HepG2 (cell line): ENCODE data around the gene RPS6KL1. TPM values are rescaled to one million over a fixed set of nuclear protein-coding genes. Genes with fewer than 3 reads are reported as not detected.

ENCODE experiments used
- ATAC-seq: fragments of 200-7000 bp; cut with Tn5 transposase; 3 replicates; pipeline ENCODE4 v1.9.1; 2020; ENCODE audit warnings: mild to moderate bottlenecking, moderate library complexity
- BruUV-seq: library from RNA; stranded (reverse); fragments of 400-500 nt; replicated peaks from 2 replicates; lab custom pipeline; 2021; lab: Mats Ljungman, UMichigan
- CTCF ChIA-PET: fragments of 300-600 bp; formaldehyde crosslinking; extraction: SDS; loops from one replicate; lab custom pipeline; 2021; ENCODE audit warnings: low total read pairs, inconsistent platforms, low intra/inter-chr PET ratio; lab: Yijun Ruan, JAX
- POLR2A ChIA-PET: fragments of 350-600 bp; sonication (Branson Sonifier 250); formaldehyde crosslinking; loops from one replicate; lab custom pipeline; 2020; ENCODE audit warnings: antibody characterized with exemption, inconsistent platforms; lab: Yijun Ruan, JAX
- DNase-seq: peaks from one replicate; pipeline ENCODE4 v3.0.0-alpha.2; 2015; ENCODE audit warnings: low spot score
- FAIRE-seq: peaks from 3 replicates; lab custom pipeline; 2011; peaks lifted over from hg19 to GRCh38; lab: Jason Lieb, UNC
- H2AFZ ChIP-seq: one replicate; pipeline ENCODE4 v1.6.1; 2011; ENCODE audit warnings: low read length, inconsistent platforms
- H3K27ac ChIP-seq: fragments of 300-600 bp; 3 replicates; pipeline ENCODE4 v1.8.0; 2011; ENCODE audit warnings: mixed run types, mild to moderate bottlenecking, mixed read lengths, low read length, inconsistent platforms; ENCODE audit not compliant: insufficient read depth; ENCODE audit errors: extremely low read length
- H3K27me3 ChIP-seq, 2 experiments: fragments of 200-600 bp in 1 of 2; 2 replicates in 1 of 2; 3 replicates in 1 of 2; pipeline versions ENCODE4 v1.6.0 to v1.8.0; 2011; ENCODE audit warnings: low read length in 2 of 2, mild to moderate bottlenecking in 2 of 2, moderate library complexity in 2 of 2, inconsistent platforms in 1 of 2; ENCODE audit not compliant: insufficient read depth in 2 of 2, control insufficient read depth in 1 of 2
- H3K36me3 ChIP-seq, 2 experiments: fragments of 200-600 bp in 1 of 2; replicated peaks in 1 of 2; 2 replicates in 1 of 2; 3 replicates in 1 of 2; pipeline versions ENCODE4 v1.5.1 to v1.8.0; 2011; ENCODE audit warnings: low read length in 2 of 2, inconsistent platforms in 1 of 2; ENCODE audit not compliant: insufficient read depth in 2 of 2, control insufficient read depth in 1 of 2
- H3K4me1 ChIP-seq: 2 replicates; pipeline ENCODE4 v1.5.1; 2012; ENCODE audit warnings: low read length, inconsistent platforms; ENCODE audit not compliant: insufficient read depth
- H3K4me2 ChIP-seq: 2 replicates; pipeline ENCODE4 v1.6.0; 2011; ENCODE audit warnings: low read depth, low read length, inconsistent platforms
- H3K4me3 ChIP-seq, 3 experiments: fragments of 200-600 bp in 1 of 3; sonication (generic), shearing (Covaris generic) in 1 of 3; replicated peaks in 1 of 3; 2 replicates each; pipeline ENCODE4 v1.5.1; 2011 to 2016; ENCODE audit warnings: low read length in 3 of 3, inconsistent platforms in 2 of 3, low read depth in 2 of 3, mild to moderate bottlenecking in 2 of 3, control low read depth in 1 of 3, mixed read lengths in 1 of 3; ENCODE audit not compliant: insufficient read depth in 1 of 3
- H3K79me2 ChIP-seq: one replicate; pipeline ENCODE4 v1.6.1; 2011; ENCODE audit warnings: low read length, inconsistent platforms; ENCODE audit not compliant: insufficient read depth
- H3K9ac ChIP-seq: 2 replicates; pipeline ENCODE4 v1.6.0; 2011; ENCODE audit warnings: mild to moderate bottlenecking, low read depth, low read length, inconsistent platforms; ENCODE audit not compliant: insufficient read depth
- H3K9me3 ChIP-seq: 2 replicates; pipeline ENCODE4 v1.5.1; 2012; ENCODE audit warnings: mild to moderate bottlenecking, low read length
- H4K20me1 ChIP-seq: 2 replicates; pipeline ENCODE4 v1.6.0; 2011; ENCODE audit warnings: inconsistent platforms, mild to moderate bottlenecking, low read length, moderate library complexity; ENCODE audit not compliant: insufficient read depth
- FOXJ3 ChIP-seq: sonication (generic); formaldehyde crosslinking; IDR thresholded peaks from 2 replicates; pipeline ENCODE4 v1.4.0; 2020; ENCODE audit warnings: missing genetic modification reagents, mild to moderate bottlenecking, borderline replicate concordance
- KDM6A ChIP-seq: IDR thresholded peaks from 2 replicates; pipeline ENCODE4 v1.6.1; 2016; ENCODE audit warnings: low read depth
- PAX8 ChIP-seq: sonication (generic); formaldehyde crosslinking; IDR thresholded peaks from 2 replicates; pipeline ENCODE4 v1.8.0; 2022; ENCODE audit warnings: mild to moderate bottlenecking, missing genetic modification reagents, borderline replicate concordance
- ZNF33B ChIP-seq: sonication (generic); formaldehyde crosslinking; IDR thresholded peaks from 2 replicates; pipeline ENCODE4 v1.5.1; 2020; ENCODE audit warnings: mild to moderate bottlenecking, missing genetic modification reagents
- ZNF570 ChIP-seq: sonication (generic); formaldehyde crosslinking; IDR thresholded peaks from 2 replicates; pipeline ENCODE4 v1.4.0; 2020; ENCODE audit warnings: mild to moderate bottlenecking, missing genetic modification reagents, borderline replicate concordance
- WGBS: methylation state at CpG from one replicate; pipeline ENCODE4 v1.1.6; 2017; ENCODE audit warnings: low lambda C conversion rate; 5-methylcytosine and 5-hydroxymethylcytosine counted together
- in situ Hi-C: cut with HindIII; loops from 2 replicates; pipeline ENCODE4 v1.10.0; 2017; ENCODE audit warnings: low pct_unique_long_range_greater_than_20kb; ENCODE audit not compliant: extremely low pct_ligation_motif_present
- intact Hi-C: fragments of 100-400 bp; cut with micrococcal nuclease; formaldehyde crosslinking; loops from one replicate; pipeline ENCODE4 v1.10.0; 2022; ENCODE audit not compliant: unreplicated experiment
- polyA plus RNA-seq, 8 experiments: library from polyadenylated mRNA; depleted of rRNA in 3 of 8; stranded (reverse) in 7 of 8; unstranded in 1 of 8; fragments of >200 nt; fragmentation: Illumina TruSeq in 4 of 8; extraction: Trizol in 4 of 8; gene quantifications; 2 replicates each; pipeline versions ENCODE4 v1.2.1 to v1.2.3, GENCODE V29; 2011 to 2016; ENCODE audit warnings: low read depth in 4 of 8, missing spikeins in 1 of 8, mixed read lengths in 1 of 8; ENCODE audit not compliant: insufficient read depth in 1 of 8
- total RNA-seq, 5 experiments: library from RNA; depleted of rRNA; stranded (reverse); fragments of >200 nt; fragmentation: Illumina TruSeq; extraction: Trizol; gene quantifications; 2 replicates each; pipeline ENCODE4 v1.2.3, GENCODE V29; 2016; ENCODE audit warnings: low read depth in 1 of 5
- TF ChIP-seq, protein P1 (sequence below): sonication (generic); formaldehyde crosslinking; IDR thresholded peaks from 2 replicates; pipeline ENCODE4 v1.4.0; 2020; ENCODE audit warnings: mild to moderate bottlenecking, missing genetic modification reagents
- TF ChIP-seq, protein P2 (sequence below): sonication (generic); formaldehyde crosslinking; IDR thresholded peaks from 2 replicates; pipeline ENCODE4 v1.4.0; 2020; ENCODE audit warnings: missing genetic modification reagents

RPS6KL1 gene
- total and polyA plus RNA-seq, 2 of the 13 experiments (the other 11 are each of a cell fraction or from before 2014, with no cell fraction given), result 6.5 to 11.5 TPM

DNA sequence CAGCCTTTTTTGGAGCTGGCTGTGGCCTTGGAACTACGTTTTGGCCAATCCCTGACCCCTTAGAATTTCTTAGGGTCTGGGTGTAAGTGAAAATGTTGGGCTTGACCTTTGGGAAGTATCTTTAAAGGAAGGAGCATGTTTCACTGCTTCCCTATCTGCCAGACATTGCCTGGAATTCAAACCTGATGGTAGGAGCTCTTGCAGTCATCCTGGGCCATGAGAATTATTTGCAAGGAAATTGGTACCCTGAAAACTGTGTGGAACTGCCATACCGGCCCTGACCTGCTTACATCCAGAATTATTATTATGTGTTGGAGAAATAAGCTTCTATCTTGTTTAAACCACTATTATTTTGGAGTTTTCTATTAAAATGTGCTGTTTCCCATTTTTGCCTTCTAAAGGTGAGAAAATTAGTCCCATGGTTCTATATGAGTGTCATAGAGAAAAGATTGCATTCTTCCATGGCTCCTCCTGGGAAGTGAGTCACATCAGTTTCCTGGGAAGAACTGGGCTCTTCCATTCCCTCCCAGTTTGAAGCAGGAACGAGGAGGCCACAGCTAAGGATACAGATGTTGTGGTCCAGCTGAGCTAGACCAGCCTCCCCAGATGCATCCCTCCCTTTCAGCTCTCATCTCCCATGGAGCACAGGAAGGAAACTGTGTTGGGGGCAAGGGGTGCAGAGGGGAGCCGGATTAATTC is 41.9 kb upstream of the RPS6KL1 start:
- POLR2A ChIA-PET, result interaction anchor here (2.3 to 2.9 kb wide), 2 partner anchors 11 to 14 kb away, joined by 11 to 12 read pairs; partner anchors contain the start of gene PGF
- 2% methylated on average over 4 of the region's 4 CpGs for WGBS
- H3K79me2 ChIP-seq, result no peaks in the 10 kb centered on the region
- H3K4me1 ChIP-seq, result peaks cover 18% of the 10 kb centered on the region; the same call in 1 of the 2 replicates
- DNase-seq (no peak), FAIRE-seq (no peak)
- no peak overlapping the region for H3K4me3 ChIP-seq
- in situ Hi-C loops, result no loop called here
- no peaks in the 10 kb centered on the region for H3K36me3 ChIP-seq
- H3K9ac ChIP-seq, result no peak overlapping the region
- no peak overlapping the region for H3K4me2 ChIP-seq
- no peaks in the 10 kb centered on the region for H4K20me1 ChIP-seq
- CTCF ChIA-PET, result no interaction called here
- no peaks in the 10 kb centered on the region for H3K9me3 ChIP-seq
- TF ChIP-seq KDM6A (CRISPR knock-in tag), result no peak
- no peak for TF ChIP-seq ZNF33B
- no peak for TF ChIP-seq PAX8 (CRISPR knock-in tag)
- TF ChIP-seq ZNF570, result no peak
- no peak for TF ChIP-seq FOXJ3 (CRISPR knock-in tag)
- TF ChIP-seq, protein P1, sequence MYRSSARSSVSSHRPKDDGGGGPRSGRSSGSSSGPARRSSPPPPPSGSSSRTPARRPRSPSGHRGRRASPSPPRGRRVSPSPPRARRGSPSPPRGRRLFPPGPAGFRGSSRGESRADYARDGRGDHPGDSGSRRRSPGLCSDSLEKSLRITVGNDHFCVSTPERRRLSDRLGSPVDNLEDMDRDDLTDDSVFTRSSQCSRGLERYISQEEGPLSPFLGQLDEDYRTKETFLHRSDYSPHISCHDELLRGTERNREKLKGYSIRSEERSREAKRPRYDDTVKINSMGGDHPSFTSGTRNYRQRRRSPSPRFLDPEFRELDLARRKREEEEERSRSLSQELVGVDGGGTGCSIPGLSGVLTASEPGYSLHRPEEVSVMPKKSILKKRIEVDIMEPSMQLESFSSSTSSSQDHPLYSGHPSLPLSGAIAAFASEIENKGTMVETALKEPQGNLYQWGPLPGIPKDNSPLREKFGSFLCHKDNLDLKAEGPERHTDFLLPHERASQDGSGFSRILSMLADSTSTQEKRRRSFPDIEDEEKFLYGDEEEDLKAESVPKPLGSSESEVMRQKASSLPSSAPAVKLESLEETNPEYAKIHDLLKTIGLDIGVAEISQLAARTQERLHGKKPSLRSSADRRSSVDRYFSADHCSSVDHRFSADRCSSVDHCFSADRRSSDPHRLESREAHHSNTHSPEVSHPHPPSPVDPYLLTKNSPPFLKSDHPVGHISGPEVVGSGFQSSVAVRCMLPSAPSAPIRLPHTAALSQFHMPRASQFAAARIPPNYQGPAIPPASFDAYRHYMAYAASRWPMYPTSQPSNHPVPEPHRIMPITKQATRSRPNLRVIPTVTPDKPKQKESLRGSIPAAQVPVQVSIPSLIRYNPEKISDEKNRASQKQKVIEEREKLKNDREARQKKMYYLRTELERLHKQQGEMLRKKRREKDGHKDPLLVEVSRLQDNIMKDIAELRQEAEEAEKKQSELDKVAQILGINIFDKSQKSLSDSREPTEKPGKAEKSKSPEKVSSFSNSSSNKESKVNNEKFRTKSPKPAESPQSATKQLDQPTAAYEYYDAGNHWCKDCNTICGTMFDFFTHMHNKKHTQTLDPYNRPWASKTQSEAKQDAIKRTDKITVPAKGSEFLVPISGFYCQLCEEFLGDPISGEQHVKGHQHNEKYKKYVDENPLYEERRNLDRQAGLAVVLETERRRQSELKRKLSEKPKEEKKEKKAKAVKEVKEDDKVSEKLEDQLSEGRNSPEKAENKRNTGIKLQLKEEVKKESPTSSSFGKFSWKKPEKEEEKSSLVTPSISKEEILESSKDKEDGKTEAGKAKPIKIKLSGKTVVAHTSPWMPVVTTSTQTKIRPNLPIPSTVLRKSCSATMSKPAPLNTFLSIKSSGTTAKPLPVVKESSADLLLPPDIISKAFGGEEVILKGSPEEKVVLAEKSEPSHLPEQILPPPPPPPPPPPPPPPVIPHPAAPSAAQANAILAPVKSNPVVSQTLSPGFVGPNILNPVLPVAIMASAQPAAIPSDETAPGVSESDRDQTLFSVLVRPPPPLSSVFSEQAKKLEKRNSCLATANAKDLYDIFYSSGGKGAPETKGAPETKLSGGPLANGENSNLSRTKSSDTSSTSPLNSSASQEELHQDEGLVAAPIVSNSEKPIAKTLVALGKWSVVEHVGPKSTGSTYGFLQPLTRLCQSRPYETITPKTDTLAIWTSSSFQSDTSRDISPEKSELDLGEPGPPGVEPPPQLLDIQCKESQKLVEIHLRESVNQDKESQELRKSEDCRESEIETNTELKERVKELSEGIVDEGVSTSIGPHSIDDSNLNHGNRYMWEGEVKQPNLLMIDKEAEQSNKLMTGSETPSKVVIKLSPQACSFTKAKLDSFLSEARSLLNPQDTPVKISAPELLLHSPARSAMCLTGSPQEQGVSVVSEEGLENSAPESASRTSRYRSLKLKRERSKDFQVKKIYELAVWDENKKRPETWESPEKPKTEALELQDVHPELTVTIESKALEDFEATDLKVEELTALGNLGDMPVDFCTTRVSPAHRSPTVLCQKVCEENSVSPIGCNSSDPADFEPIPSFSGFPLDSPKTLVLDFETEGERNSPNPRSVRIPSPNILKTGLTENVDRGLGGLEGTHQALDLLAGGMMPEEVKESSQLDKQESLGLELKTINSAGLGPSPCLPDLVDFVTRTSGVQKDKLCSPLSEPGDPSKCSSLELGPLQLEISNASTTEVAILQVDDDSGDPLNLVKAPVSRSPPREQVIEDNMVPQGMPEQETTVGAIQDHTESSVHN (CRISPR knock-in tag), result no peak
- TF ChIP-seq, protein P2, sequence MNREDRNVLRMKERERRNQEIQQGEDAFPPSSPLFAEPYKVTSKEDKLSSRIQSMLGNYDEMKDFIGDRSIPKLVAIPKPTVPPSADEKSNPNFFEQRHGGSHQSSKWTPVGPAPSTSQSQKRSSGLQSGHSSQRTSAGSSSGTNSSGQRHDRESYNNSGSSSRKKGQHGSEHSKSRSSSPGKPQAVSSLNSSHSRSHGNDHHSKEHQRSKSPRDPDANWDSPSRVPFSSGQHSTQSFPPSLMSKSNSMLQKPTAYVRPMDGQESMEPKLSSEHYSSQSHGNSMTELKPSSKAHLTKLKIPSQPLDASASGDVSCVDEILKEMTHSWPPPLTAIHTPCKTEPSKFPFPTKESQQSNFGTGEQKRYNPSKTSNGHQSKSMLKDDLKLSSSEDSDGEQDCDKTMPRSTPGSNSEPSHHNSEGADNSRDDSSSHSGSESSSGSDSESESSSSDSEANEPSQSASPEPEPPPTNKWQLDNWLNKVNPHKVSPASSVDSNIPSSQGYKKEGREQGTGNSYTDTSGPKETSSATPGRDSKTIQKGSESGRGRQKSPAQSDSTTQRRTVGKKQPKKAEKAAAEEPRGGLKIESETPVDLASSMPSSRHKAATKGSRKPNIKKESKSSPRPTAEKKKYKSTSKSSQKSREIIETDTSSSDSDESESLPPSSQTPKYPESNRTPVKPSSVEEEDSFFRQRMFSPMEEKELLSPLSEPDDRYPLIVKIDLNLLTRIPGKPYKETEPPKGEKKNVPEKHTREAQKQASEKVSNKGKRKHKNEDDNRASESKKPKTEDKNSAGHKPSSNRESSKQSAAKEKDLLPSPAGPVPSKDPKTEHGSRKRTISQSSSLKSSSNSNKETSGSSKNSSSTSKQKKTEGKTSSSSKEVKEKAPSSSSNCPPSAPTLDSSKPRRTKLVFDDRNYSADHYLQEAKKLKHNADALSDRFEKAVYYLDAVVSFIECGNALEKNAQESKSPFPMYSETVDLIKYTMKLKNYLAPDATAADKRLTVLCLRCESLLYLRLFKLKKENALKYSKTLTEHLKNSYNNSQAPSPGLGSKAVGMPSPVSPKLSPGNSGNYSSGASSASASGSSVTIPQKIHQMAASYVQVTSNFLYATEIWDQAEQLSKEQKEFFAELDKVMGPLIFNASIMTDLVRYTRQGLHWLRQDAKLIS, result no peak
- TF ChIP-seq, all 625 proteins: peak for 0
- intact Hi-C loops, result no loop called here
- Histone ChIP-seq H2AFZ (no peak overlapping the region), H3K27me3 (peaks cover 3 to 32% of the 10 kb centered on the region in 2 experiments; a peak in 3 of 5 replicates), H3K27ac (no peak overlapping the region)
- no TSS peak for BruUV-seq
- ATAC-seq, result no peak
